ENCODE measurements around the gene HS3ST6. TPM values are rescaled to one million over a fixed set of nuclear protein-coding genes. Genes with fewer than 3 reads are reported as not detected.

Gene HS3ST6
- total RNA-seq, 4 donors from 2014 or later: 0.54 TPM; not detected in 3

GRCh38 chr16:1906055-1906845 lies 12.0 kb downstream of the HS3ST6 start:
- Histone ChIP-seq H3K27ac (no peak overlapping the region), H3K27me3 (no peaks in the 10 kb centered on the region), H3K4me1 (peaks cover 0 to 9% of the 10 kb centered on the region in 2 donors), H3K9me3 (no peaks in the 10 kb centered on the region), H3K36me3 (no peaks in the 10 kb centered on the region), H3K4me3 (replicated peaks in 1 of 3) (no peak overlapping the region)
- peak; percentile 64 to 66 for DNase-seq
- intact Hi-C loops (cut with DNase I): no loop called here
- 33 to 38% methylated on average over 24 to 28 of the region's 31 CpGs for WGBS, 2 donors
- TF ChIP-seq CTCF (IDR thresholded peaks at IDR 0.05): no peak
- TF ChIP-seq POLR2A (IDR thresholded peaks at IDR 0.05): no peak

- Histone ChIP-seq H3K27ac (no peak overlapping the region), H3K4me1 (peaks cover 0 to 9% of the 10 kb centered on the region in 2 donors), H3K27me3 (no peaks in the 10 kb centered on the region), H3K9me3 (no peaks in the 10 kb centered on the region), H3K4me3 (replicated peaks in 1 of 3) (no peak overlapping the region), H3K36me3 (no peaks in the 10 kb centered on the region)
- intact Hi-C loops (cut with DNase I): no loop called here
- no peak for TF ChIP-seq POLR2A (IDR thresholded peaks at IDR 0.05)
- no peak for TF ChIP-seq CTCF (IDR thresholded peaks at IDR 0.05)
- 71 to 80% methylated on average over 22 of the region's 22 CpGs for WGBS, 2 donors
- no peak for DNase-seq
These were observed 14.1 kb downstream of the HS3ST6 start for GRCh38 chr16:1903845-1904840.

GRCh38 chr16:1903220-1903574 lies 15.0 kb downstream of the HS3ST6 start:
- no peaks in the 10 kb centered on the region for H3K27me3 ChIP-seq
- TF ChIP-seq POLR2A (IDR thresholded peaks at IDR 0.05) (no peak), CTCF (IDR thresholded peaks at IDR 0.05) (no peak)
- intact Hi-C loops (cut with DNase I): no loop called here
- WGBS, 2 donors: 32 to 41% methylated on average over 13 of the region's 13 CpGs
- no peak overlapping the region for H3K4me3 ChIP-seq (replicated peaks in 1 of 3)
- no peak for DNase-seq
- H3K4me1 ChIP-seq: peaks cover 0 to 9% of the 10 kb centered on the region in 2 donors
- no peak overlapping the region for H3K27ac ChIP-seq
- no peaks in the 10 kb centered on the region for H3K9me3 ChIP-seq
- H3K36me3 ChIP-seq: no peaks in the 10 kb centered on the region

GRCh38 chr16:1902547-1903219 lies 15.5 kb downstream of the HS3ST6 start:
- Histone ChIP-seq H3K36me3 (no peaks in the 10 kb centered on the region), H3K27me3 (no peaks in the 10 kb centered on the region), H3K4me3 (replicated peaks in 1 of 3) (no peak overlapping the region), H3K27ac (no peak overlapping the region), H3K9me3 (no peaks in the 10 kb centered on the region), H3K4me1 (peaks cover 0 to 9% of the 10 kb centered on the region in 2 donors)
- WGBS, 2 donors: 70 to 72% methylated on average over 13 to 20 of the region's 20 CpGs
- no peak for TF ChIP-seq CTCF (IDR thresholded peaks at IDR 0.05)
- no peak for TF ChIP-seq POLR2A (IDR thresholded peaks at IDR 0.05)
- DNase-seq: no peak
- intact Hi-C loops (cut with DNase I): no loop called here

Measured in thyroid gland (tissue), 4 donors.